ENCODE measurements around the gene CRABP2. TPM values are rescaled to one million over a fixed set of nuclear protein-coding genes. Genes with fewer than 3 reads are reported as not detected.

The CRABP2 gene
- total and polyA plus RNA-seq, 2 donors (not counting 1 experiment from before 2014, with no cell fraction given), result 0.89 to 1.2 TPM

GRCh38 chr1:156667968-156668709 is 37.2 kb downstream of the CRABP2 start:
- no peak overlapping the region for H3K4me3 ChIP-seq (ENCODE audit: control extremely low read depth in 1 of 5, extremely low read depth in 1 of 5, insufficient read depth in 1 of 5, low read depth in 2 of 5, low read length in 4 of 5)
- Mint-ChIP-seq H3K27me3 (peaks cover 17% of the 10 kb centered on the region), H3K9me3 (ENCODE audit: insufficient read depth) (no peaks in the 10 kb centered on the region), H3K4me1 (peaks cover 35% of the 10 kb centered on the region), H3K4me3 (no peak overlapping the region), H3K27ac (peak overlapping the region; percentile 26)
- H3K27ac ChIP-seq (ENCODE audit: low read length in 2 of 2), result no peak overlapping the region
- H3K79me2 ChIP-seq (ENCODE audit: control insufficient read depth, insufficient read depth, low read length), result no peaks in the 10 kb centered on the region
- POLR2A ChIA-PET, result no interaction called here
- no peak for ATAC-seq (ENCODE audit: low read depth)
- no peak for DNase-seq
- H3K36me3 ChIP-seq (replicated peaks in 1 of 2; ENCODE audit: control extremely low read depth in 1 of 2, control insufficient read depth in 1 of 2, extremely low read depth in 1 of 2, insufficient read depth in 2 of 2, low read length in 1 of 2), result no peaks in the 10 kb centered on the region
- TF ChIP-seq CTCF (IDR thresholded peaks at IDR 0.05), result no peak
- no peak for TF ChIP-seq EZH2 (IDR thresholded peaks at IDR 0.05; ENCODE audit: borderline replicate concordance, insufficient read depth, low read depth, low read length, poor library complexity, severe bottlenecking)
- H2AFZ ChIP-seq (ENCODE audit: insufficient read depth, low read depth, low read length, poor library complexity, severe bottlenecking), result no peak overlapping the region
- H3K9ac ChIP-seq (ENCODE audit: low read length), result no peak overlapping the region
- CTCF ChIA-PET, result interaction anchor here (0.7 to 1.5 kb wide), 4 partner anchors 9 to 48 kb away, joined by 3 to 7 read pairs (median 4); no protein-coding TSS in a partner anchor
- peaks cover 27 to 30% of the 10 kb centered on the region in 2 donors for H3K4me1 ChIP-seq (ENCODE audit: control insufficient read depth in 2 of 2, insufficient read depth in 2 of 2, low read length in 2 of 2)
- no peaks in the 10 kb centered on the region for H4K20me1 ChIP-seq (ENCODE audit: control insufficient read depth, insufficient read depth, low read length, poor library complexity, severe bottlenecking)
- WGBS (ENCODE audit: insufficient coverage), result 89% methylated on average over 3 of the region's 9 CpGs
- intact Hi-C loops (cut with micrococcal nuclease), result no loop called here
- no peak overlapping the region for H3K4me2 ChIP-seq (replicated peaks; ENCODE audit: low read depth, low read length, poor library complexity, severe bottlenecking)
- H3K27me3 ChIP-seq (replicated peaks in 1 of 4; ENCODE audit: control extremely low read depth in 1 of 4, control insufficient read depth in 3 of 4, insufficient read depth in 4 of 4, low read length in 3 of 4), result peaks cover 0 to 6% (median under 1%) of the 10 kb centered on the region in 4 experiments
- peaks cover 0 to 3% (median 0%) of the 10 kb centered on the region in 3 donors for H3K9me3 ChIP-seq (ENCODE audit: control extremely low read depth in 1 of 3, control insufficient read depth in 2 of 3, insufficient read depth in 1 of 3, low read length in 2 of 3)

DNA sequence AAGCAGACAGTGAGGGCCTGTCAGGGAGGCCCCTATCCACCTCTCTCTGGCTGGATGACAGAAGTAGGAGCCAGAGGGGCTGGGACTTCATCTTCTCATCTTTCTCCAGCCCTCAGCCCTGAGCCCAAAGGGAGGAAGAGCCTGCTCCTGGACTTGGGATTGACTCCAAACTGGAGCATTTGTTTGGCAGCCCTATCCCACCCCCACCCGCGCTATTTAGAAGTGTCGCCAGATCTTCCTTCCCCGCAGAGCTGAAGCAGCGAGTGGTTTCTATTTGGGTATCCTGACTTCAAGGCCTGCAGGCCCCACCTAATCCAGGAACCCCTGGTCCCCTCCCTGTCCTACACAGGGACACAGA is 37.8 kb downstream of the CRABP2 start:
- Mint-ChIP-seq H3K9me3 (ENCODE audit: insufficient read depth) (no peaks in the 10 kb centered on the region), H3K27ac (peak overlapping the region; percentile 26), H3K27me3 (peaks cover 15% of the 10 kb centered on the region), H3K4me1 (peaks cover 40% of the 10 kb centered on the region), H3K4me3 (no peak overlapping the region)
- peaks cover 32 to 35% of the 10 kb centered on the region in 2 donors for H3K4me1 ChIP-seq (ENCODE audit: control insufficient read depth in 2 of 2, insufficient read depth in 2 of 2, low read length in 2 of 2)
- H3K9me3 ChIP-seq (ENCODE audit: control extremely low read depth in 1 of 3, control insufficient read depth in 2 of 3, insufficient read depth in 1 of 3, low read length in 2 of 3), result peaks cover 0 to 3% (median 0%) of the 10 kb centered on the region in 3 donors
- peaks cover 0 to 6% (median under 1%) of the 10 kb centered on the region in 4 experiments for H3K27me3 ChIP-seq (replicated peaks in 1 of 4; ENCODE audit: control extremely low read depth in 1 of 4, control insufficient read depth in 3 of 4, insufficient read depth in 4 of 4, low read length in 3 of 4)
- TF ChIP-seq CTCF (IDR thresholded peaks at IDR 0.05), result no peak
- TF ChIP-seq EZH2 (IDR thresholded peaks at IDR 0.05; ENCODE audit: borderline replicate concordance, insufficient read depth, low read depth, low read length, poor library complexity, severe bottlenecking), result no peak
- POLR2A ChIA-PET, result no interaction called here
- no CpG with 5 or more reads among the region's 5 CpGs for WGBS (ENCODE audit: insufficient coverage)
- no peak overlapping the region for H3K4me2 ChIP-seq (replicated peaks; ENCODE audit: low read depth, low read length, poor library complexity, severe bottlenecking)
- no peaks in the 10 kb centered on the region for H4K20me1 ChIP-seq (ENCODE audit: control insufficient read depth, insufficient read depth, low read length, poor library complexity, severe bottlenecking)
- no peak for DNase-seq
- no peak for ATAC-seq (ENCODE audit: low read depth)
- H3K36me3 ChIP-seq (replicated peaks in 1 of 2; ENCODE audit: control extremely low read depth in 1 of 2, control insufficient read depth in 1 of 2, extremely low read depth in 1 of 2, insufficient read depth in 2 of 2, low read length in 1 of 2), result no peaks in the 10 kb centered on the region
- H3K4me3 ChIP-seq (ENCODE audit: control extremely low read depth in 1 of 5, extremely low read depth in 1 of 5, insufficient read depth in 1 of 5, low read depth in 2 of 5, low read length in 4 of 5), result no peak overlapping the region
- intact Hi-C loops (cut with micrococcal nuclease), result no loop called here
- H3K79me2 ChIP-seq (ENCODE audit: control insufficient read depth, insufficient read depth, low read length), result no peaks in the 10 kb centered on the region
- no peak overlapping the region for H3K9ac ChIP-seq (ENCODE audit: low read length)
- no peak overlapping the region for H3K27ac ChIP-seq (ENCODE audit: low read length in 2 of 2)
- CTCF ChIA-PET, result interaction anchor here (0.7 to 1.0 kb wide), 3 partner anchors 30 to 47 kb away, joined by 3 to 5 read pairs (median 3); no protein-coding TSS in a partner anchor
- no peak overlapping the region for H2AFZ ChIP-seq (ENCODE audit: insufficient read depth, low read depth, low read length, poor library complexity, severe bottlenecking)
